Mesodermal cell (in vitro differentiated cells): ENCODE data around the gene MMP27.

ENCODE experiments used
- H3K27ac ChIP-seq: 2 replicates; pipeline ENCODE4 v1.7.0; 2013; ENCODE audit warnings: mild to moderate bottlenecking, low read depth, low read length, moderate library complexity; ENCODE audit not compliant: severe bottlenecking
- H3K36me3 ChIP-seq: 2 replicates; pipeline ENCODE4 v1.7.1; 2013; ENCODE audit warnings: mild to moderate bottlenecking, low read length, moderate library complexity; ENCODE audit not compliant: control insufficient read depth, insufficient read depth
- H3K4me1 ChIP-seq: one replicate; pipeline ENCODE4 v1.7.1; 2013; ENCODE audit warnings: mild to moderate bottlenecking, low read length; ENCODE audit not compliant: insufficient read depth, control insufficient read depth, poor library complexity, severe bottlenecking
- H3K4me3 ChIP-seq: 2 replicates; pipeline ENCODE4 v1.7.0; 2013; ENCODE audit warnings: low read length, control low read depth, mild to moderate bottlenecking; ENCODE audit not compliant: insufficient read depth, poor library complexity, severe bottlenecking; ENCODE audit errors: extremely low read depth
- H3K9me3 ChIP-seq: 2 replicates; pipeline ENCODE4 v1.7.1; 2013; ENCODE audit warnings: mild to moderate bottlenecking, low read length, moderate library complexity; ENCODE audit not compliant: control insufficient read depth
- WGBS, 2 experiments: methylation state at CpG; one replicate each; pipeline ENCODE4 v1.1.5; 2013; ENCODE audit warnings: missing lambda C conversion rate in 2 of 2; ENCODE audit not compliant: insufficient coverage in 2 of 2; 5-methylcytosine and 5-hydroxymethylcytosine counted together

The MMP27 gene

GRCh38 chr11:102724904-102725500, 19.4 kb upstream of the MMP27 start, which contains the start of gene MMP8:
MMP8 (minus strand) TSS chr11:102724954; CDS start chr11:102724855, 99 bp downstream.
- no peak within 1 kb of the TSS for H3K4me3 ChIP-seq

DNA sequence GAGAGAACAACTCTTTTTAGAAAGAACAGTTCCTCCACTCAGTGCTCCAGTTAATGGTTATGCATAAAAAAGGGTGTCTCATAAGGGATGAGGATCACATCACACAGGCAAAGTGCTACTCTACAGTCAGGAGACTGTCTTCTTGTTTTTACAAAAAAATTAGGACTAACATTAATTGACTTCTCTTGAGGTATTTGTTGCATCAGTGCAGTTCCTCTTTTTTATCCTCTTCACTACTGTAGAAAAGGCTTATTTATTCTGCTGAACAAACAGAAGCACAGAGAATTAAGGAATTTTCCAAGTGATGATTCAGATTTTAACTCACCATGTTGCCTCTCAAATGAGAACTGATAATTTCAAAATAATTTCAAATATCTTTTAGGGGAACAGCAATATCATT, 17.3 kb upstream of the MMP27 start:
- H3K9me3 ChIP-seq: no peaks in the 10 kb centered on the region
- H3K4me3 ChIP-seq: no peak overlapping the region
- H3K36me3 ChIP-seq: no peaks in the 10 kb centered on the region
- H3K27ac ChIP-seq: no peak overlapping the region
- H3K4me1 ChIP-seq: no peaks in the 10 kb centered on the region

More at GRCh38 chr11:102724904-102725500, 19.4 kb upstream of the MMP27 start, which contains the start of gene MMP8:
- WGBS, 2 experiments: no CpG with 5 or more reads among the region's 2 CpGs
- H3K9me3 ChIP-seq: no peaks in the 10 kb centered on the region
- no peaks in the 10 kb centered on the region for H3K4me1 ChIP-seq
- no peak within 1 kb of the TSS for H3K27ac ChIP-seq
- no peaks in the 10 kb centered on the region for H3K36me3 ChIP-seq

DNA sequence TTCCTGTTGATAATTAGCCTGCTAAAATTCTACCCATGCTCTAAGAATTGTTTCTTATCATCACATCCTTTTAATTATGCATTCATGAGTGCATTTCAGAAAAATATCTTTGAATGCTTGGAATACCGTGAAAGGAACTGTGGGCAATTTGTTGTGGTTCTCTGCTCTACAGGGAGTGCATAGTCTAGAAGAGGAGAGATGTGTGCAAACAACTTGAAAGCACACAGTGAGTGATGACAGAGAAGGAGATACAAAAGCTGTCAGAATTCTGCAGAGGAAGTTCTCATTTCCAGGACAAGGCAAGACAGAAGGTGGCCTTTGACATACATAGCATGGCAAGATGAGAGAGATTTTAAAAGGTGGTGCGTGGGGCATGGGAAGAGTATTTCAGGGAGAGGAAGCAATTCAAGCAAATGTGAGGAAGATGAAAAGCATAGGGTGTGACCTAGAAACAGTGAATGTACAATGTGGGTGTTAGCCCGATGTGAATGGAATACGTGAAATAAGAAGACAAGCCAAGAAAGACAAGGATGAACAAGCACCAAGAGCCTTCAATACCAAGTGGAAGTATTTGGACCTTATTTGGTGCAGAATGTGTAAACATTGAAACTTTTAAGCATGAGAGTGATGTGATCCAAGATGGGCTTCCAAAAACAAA, 14.2 kb upstream of the MMP27 start:
- no peaks in the 10 kb centered on the region for H3K9me3 ChIP-seq
- H3K4me1 ChIP-seq: no peaks in the 10 kb centered on the region
- H3K36me3 ChIP-seq: no peaks in the 10 kb centered on the region
- 64 to 73% methylated on average over 4 of the region's 4 CpGs for WGBS, 2 experiments
- no peak overlapping the region for H3K27ac ChIP-seq
- no peak overlapping the region for H3K4me3 ChIP-seq

DNA sequence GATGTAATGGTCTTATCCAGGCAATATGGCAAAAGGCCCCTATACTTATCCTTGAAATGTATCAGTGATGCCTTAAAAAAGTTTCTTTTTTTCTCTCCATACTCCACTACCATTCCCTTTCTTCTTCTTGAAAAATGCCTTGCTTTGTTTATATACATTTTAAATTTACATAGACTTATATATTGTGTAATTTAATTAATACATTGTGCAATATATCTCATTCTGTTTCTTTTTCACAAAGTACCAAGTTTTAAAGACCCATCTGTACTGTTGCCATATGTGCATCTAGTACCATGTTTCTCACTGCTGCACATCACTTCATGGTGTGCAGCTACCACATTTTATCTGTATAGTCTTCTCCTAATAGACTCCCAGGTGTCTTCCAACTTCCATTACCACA, 11.7 kb upstream of the MMP27 start:
- H3K4me1 ChIP-seq: no peaks in the 10 kb centered on the region
- no peak overlapping the region for H3K27ac ChIP-seq
- H3K36me3 ChIP-seq: no peaks in the 10 kb centered on the region
- H3K9me3 ChIP-seq: no peaks in the 10 kb centered on the region
- no peak overlapping the region for H3K4me3 ChIP-seq

DNA sequence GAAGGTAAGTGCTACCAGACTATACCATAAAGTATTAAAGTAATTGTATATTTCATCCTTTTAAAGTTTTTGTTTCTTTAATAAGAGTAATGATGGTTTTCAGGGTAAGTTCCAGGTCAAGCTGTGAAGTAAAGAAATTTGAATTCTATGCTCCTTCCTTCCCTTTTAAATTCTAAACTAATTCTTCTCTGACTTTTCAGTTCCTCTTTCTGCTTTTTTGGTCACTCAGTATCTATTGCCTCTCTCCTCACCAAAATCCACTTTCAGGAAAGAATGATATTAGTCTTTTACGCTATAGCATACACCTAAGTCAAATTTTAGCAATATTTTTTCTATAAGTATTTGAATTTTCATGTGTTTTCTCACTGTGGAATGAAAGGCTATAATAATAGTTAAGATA, 11.0 kb upstream of the MMP27 start:
- no CpG with 5 or more reads among the region's 1 CpG for WGBS, 2 experiments
- H3K27ac ChIP-seq: no peak overlapping the region
- no peaks in the 10 kb centered on the region for H3K4me1 ChIP-seq
- no peaks in the 10 kb centered on the region for H3K9me3 ChIP-seq
- no peak overlapping the region for H3K4me3 ChIP-seq
- no peaks in the 10 kb centered on the region for H3K36me3 ChIP-seq

DNA sequence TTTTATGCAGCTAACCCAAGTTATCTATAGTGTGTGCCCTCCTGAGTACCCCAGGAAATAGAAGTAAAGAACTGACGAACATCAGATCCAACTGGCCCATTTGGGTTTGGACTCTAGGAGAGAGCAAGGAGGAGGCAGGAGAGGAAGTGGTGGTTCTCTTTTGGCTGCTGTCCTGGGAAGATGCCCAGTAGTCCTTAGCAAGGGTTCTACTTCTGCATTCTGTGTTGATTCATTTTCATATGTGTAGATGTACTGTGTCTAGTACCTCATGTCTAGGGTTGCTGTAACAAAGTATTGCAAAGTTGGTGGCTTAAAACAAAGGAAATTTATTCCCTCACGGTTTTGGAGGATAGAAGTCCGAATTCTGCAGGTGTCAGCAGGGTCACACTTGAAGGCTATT, 6.6 kb upstream of the MMP27 start:
- no peaks in the 10 kb centered on the region for H3K36me3 ChIP-seq
- H3K4me3 ChIP-seq: no peak overlapping the region
- H3K4me1 ChIP-seq: no peaks in the 10 kb centered on the region
- no peaks in the 10 kb centered on the region for H3K9me3 ChIP-seq
- H3K27ac ChIP-seq: no peak overlapping the region
- 85 to 96% methylated on average over 3 of the region's 3 CpGs for WGBS, 2 experiments

DNA sequence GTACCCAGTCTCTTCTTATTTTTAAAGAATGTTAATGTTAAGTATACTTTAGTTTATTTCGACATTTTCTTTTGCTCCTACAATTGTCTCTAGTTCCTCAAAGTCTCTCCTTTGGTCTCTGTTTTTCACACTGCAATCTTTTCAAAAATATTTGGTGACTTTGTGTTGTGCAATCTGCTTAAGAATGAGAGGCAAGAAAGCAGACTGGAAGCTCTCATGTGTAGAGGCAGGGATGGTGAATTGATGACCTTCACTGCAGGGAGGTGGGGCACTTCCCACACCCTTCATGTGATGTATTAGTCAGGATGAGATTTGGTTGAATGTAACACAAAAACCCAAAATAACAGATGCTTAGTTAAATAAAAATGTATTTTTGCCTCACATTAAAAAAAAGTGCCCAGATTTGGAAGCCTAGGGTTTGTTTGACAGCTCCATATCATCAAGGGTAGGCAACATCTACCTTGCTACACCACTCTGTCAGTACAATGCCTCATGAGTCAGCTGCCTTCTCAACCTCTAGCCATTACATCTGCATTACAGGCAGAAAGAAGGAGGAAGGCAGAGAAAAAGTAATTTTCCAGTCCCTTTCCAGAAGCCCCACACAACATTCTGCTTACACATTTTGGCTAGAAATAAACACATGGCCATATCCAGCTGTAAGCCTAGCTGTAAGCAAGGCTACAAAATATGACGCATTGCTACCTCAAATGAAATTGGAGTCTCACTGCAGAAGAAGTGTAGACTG, 3.8 kb upstream of the MMP27 start:
- H3K9me3 ChIP-seq: no peaks in the 10 kb centered on the region
- H3K27ac ChIP-seq: no peak overlapping the region
- WGBS, 2 experiments: 80 to 100% methylated on average over 1 of the region's 2 CpGs
- H3K36me3 ChIP-seq: no peaks in the 10 kb centered on the region
- no peaks in the 10 kb centered on the region for H3K4me1 ChIP-seq
- H3K4me3 ChIP-seq: no peak overlapping the region

DNA sequence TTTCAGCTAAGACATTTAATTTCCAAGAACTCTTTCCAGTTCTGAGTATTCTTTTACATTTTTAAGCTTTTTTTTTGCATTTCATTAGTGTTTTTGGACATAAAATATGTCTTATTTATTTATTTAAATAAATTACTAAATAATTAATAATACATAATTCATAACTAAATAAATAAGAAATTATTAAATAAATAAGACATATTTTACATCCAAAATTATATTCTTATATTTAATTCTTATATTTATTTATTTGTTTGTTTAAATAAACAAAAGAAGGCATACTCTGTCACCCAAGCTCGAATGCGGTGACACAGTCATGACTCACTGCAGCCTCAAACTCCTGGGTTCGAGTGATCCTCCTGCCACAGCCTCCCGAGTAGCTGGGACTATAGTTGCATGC, 3.1 kb upstream of the MMP27 start:
- 81% methylated on average over 3 of the region's 4 CpGs; no CpG with 5 or more reads in 1 of the 2 experiments for WGBS, 2 experiments
- no peaks in the 10 kb centered on the region for H3K4me1 ChIP-seq
- H3K4me3 ChIP-seq: no peak overlapping the region
- H3K9me3 ChIP-seq: no peaks in the 10 kb centered on the region
- no peaks in the 10 kb centered on the region for H3K36me3 ChIP-seq
- no peak overlapping the region for H3K27ac ChIP-seq

DNA sequence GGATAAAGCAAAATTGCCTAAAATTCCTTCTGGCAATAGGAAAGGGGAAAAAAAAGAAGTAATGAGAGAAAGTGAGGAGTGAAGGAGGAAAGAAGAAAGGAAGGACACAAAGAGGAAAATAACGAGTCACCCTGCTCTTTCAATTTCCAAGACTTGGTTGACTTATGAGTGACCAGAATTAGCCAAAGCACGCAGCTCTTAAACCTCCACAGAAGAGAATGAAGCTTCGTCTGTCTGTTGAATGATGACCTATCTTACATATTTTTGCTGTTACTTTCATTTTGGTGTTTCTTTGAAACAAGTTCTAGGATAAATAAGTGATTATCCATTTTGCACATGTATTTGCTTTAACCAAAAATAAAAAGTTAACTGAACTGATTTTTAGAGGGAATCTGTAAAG, 728 bp downstream of the MMP27 start:
- Histone ChIP-seq H3K36me3 (no peaks in the 10 kb centered on the region), H3K4me3 (no peak overlapping the region), H3K27ac (no peak overlapping the region), H3K4me1 (no peaks in the 10 kb centered on the region), H3K9me3 (no peaks in the 10 kb centered on the region)
- WGBS, 2 experiments: 83 to 96% methylated on average over 1 to 3 of the region's 3 CpGs

GRCh38 chr11:102703826-102704493, 1.6 kb downstream of the MMP27 start:
- 100% methylated on average over 2 of the region's 3 CpGs for WGBS, 2 experiments
- no peak overlapping the region for H3K27ac ChIP-seq
- no peaks in the 10 kb centered on the region for H3K4me1 ChIP-seq
- H3K4me3 ChIP-seq: no peak overlapping the region
- no peaks in the 10 kb centered on the region for H3K36me3 ChIP-seq
- no peaks in the 10 kb centered on the region for H3K9me3 ChIP-seq
